DMS153 (cell line): ENCODE results near the gene AP2A1.
"Not testable (repeated sequence)": the region's sequence is repeated elsewhere in the genome, so short reads cannot be mapped to it uniquely, and the experiment has no call there.

ENCODE experiments used
- DNase-seq: peaks from one replicate; lab custom pipeline; 2025; lab: John Stamatoyannopoulos, UW

Gene AP2A1

DNA sequence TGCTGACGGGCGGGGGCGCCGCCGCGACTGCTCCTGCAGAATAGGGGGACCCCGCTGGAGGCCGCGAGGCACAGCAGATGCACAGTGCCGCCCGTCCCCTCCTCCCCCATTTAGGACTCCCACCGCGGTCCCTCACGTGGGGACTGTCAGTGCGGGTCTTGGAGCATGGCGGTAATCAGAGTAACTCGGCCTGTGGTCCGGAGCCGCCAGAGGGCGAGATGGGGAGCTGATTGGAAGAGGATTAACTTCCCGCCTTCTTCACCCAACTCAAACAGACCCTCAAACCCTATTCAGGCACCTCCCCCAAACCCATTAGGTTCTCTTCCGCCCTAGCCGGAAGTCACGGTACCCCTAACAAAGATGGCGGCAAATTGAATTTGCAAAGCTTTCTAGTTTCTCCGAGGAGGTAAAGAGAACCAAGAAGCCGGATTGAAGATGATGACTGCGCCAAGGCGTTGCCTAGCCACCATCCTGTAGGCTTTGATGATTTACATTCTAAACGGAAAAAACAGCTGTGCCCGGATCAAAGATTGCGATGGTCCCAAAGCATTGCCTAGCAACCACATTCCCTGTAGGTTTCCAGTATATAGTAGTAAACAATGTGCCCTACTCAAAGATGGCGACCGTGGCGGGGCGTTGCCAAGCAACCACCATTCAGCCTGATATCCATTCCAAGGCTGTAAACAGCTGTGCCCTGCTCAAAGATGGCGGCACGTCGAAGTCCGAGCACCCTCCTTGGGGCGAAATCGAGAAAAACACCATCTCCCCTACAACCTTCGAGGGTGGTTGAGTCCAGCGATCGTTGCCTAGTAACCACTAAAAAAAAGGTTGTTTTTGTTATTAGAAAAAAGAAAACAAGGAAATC is 46.4 kb downstream of the AP2A1 start, which contains the start of gene FUZ:
Gene FUZ (minus strand): TSS at position 296 of the 865 bp plus-strand sequence. CDS start 186 bp downstream, at position 110.
- peak; percentile 98 for DNase-seq

DNA sequence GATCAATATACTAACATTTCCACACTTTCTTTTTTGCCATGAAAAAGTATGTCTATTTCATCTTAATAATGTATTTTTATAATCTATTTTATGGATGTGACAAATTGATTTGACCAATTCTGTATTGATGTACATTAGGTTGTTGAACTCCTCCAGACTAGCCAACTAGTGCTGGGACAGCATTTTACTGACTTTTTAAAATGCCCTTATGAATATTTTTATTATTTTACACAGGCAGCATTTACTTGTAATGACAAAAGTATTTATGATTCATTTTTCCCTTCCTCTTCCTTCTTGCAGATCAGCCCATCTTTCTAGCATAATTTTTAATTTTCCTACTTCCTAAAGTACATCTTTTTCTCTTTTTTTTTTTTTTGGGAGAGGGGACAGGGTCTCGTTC is 47.2 kb downstream of the AP2A1 start:
- no peak for DNase-seq

DNA sequence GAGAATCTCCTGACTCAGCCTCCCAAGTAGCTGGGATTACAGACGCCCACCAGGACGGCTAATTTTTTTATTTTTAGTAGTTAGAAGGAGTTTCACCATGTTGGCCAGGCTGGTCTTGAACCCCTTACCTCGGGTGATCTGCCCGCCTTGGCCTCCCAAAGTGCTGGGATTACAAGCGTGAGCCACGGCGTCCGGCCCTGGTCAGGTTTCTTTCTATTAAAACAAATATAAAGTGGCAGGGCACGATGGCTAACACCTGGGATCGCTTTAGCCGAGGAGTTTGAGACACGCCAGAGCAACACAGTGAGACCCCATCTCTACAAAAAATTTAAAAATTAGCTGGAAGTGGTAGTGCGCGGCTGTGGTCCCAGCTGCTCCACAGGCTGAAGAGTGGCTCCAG is 49.8 kb downstream of the AP2A1 start:
- no peak for DNase-seq

DNA sequence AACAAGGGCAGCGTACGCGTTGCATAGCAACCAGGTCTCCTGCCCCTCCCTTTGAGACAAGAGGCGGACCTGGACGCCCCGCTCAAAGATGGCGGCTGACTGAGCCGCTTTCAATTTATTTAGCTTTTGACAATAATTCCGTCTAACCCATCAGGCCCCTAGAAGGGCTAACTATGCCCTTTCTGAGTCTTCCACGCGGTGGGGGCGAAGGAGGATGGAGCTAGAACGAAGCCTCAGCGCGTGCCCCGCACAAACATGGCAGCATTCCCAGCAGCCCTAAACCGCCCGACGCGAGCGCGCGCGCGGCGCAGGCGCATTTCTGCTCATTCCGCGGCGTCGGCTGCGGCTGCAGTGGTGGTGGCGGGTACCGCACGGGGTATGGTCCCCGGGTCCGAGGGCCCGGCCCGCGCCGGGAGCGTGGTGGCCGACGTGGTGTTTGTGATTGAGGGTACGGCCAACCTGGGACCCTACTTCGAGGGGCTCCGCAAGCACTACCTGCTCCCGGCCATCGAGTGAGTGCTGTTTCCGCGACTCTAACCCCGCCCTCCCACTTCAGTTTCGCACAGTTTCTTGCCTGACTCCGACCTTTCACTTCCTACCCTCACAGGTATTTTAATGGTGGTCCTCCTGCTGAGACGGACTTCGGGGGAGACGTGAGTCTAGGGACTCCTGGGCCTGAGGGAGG is 51.3 kb downstream of the AP2A1 start, which contains the start of gene MED25:
Gene MED25 (plus strand): TSS at position 326 of the 685 bp plus-strand sequence. CDS start 53 bp downstream, at position 379.
- DNase-seq, result peak; percentile 82

DNA sequence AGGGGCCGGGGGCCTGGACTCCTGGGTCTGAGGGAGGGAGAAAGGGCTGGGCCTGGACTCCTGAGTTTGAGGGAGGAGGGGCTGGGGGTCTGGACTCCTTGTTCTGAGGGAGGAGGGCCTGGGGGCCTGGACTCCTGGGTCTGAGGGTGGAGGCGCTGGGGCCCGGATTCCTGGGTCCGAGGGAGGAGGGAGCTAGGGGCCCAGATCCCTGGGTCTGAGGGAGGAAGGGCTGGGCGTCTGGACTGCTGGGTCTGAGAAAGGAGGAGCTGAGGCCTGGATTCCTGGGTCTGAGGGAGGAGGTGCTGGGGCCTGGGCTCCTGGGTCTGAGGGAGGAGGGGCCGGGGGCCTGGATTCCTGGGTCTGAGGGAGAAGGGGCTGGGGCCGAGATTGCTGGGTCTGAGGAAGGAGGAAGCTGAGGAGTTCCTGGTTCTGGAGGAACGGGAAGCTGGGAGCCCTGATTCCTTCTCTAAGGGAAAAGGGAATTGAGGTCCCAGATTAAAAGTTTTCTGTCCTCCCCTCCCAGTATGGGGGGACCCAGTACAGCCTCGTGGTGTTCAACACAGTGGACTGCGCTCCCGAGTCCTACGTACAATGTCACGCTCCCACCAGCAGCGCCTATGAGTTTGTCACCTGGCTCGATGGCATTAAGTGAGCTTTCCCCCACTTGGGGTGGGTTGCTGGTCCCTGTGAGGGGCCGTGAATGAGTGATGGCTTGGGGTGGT is 52.0 kb downstream of the AP2A1 start:
- no peak for DNase-seq

DNA sequence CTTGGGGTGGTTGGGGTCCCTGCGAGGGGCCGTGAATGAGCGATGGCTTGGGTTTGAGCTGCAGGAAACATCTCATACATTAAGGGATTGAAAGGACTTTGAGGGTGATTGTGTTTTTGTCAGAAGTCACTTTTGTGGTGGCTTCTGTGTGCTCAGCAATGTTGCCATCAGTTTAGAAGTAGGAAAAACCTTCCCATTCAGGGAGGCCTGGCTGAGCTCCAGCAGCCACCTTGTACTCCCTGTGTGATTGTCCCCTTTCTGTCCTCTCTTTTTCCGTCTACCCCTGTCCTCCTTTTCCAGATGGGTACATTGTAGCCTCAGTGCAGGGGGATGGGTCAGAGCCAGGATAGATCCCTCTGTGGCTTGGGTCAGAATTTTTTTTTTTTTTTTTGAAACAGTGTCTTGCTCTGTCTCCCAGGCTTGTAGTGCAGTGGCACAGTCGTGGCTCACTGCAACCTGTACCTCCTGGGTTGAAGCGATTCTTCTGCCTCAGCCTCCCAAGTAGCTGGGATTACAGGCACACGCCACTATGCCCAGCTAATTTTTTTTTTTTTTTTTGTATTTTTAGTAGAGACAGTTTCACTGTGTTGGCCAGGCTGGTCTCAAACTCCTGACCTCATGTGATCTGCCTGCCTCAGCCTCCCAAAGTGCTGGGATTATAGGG is 52.8 kb downstream of the AP2A1 start:
- DNase-seq, result not testable (repeated sequence)

DNA sequence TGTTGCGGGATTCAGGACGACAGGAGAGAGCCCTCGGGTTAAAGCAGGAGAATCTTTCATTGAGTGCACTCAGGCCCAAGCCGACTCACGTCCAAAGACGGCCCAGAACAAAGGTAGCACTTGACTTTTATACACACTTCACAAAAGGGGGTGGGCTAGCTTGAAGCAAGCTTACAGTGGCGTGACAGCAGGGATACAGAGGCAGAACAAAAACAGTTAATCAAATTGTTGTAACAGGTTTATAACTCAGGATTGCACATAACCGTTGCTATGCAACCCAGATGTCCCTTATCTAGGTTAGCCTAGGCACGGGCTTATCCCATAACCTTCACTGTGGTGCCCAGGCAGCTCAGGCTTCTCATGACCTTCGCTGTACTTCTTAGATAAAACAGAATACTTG is 53.3 kb downstream of the AP2A1 start:
- DNase-seq, result peak; percentile 80

DNA sequence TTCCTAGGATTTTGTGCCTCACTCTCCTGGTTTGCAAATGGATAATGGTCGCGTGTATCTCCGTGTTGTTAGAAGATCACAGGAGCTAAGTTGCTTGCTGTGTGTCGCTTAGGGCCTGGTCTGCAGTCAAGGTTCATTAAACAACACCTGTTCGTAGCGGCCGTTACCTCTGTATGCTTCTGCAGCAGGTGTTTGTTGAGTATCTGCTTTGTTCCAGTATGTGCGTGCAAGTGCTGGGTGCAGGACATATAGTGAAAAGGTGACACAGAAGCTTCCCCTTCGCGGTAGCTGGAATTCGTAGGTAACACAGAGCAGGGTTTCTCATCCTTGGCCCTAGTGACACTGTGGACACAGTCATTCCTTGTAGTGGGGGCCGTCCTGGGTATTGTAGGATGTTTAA is 56.7 kb downstream of the AP2A1 start:
- DNase-seq, result peak; percentile 60

DNA sequence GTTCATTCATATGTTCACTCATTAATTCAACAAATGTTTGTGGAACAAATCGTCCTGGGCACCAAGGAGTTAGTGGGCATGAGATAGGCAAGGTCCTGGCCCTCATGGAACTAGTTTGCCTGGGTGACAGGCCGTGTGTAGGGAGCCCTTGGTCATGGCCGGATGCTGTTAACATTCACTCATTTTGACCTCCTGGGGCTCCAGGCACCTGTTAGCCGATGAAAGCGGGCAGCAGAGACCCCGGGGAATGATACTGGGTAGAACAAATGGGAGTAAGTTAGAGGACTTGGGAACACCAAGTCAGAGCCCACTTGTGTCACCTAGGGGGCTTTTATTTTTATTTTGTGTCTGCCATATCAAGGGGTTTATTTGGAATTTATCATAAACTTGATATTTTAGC is 57.9 kb downstream of the AP2A1 start:
- no peak for DNase-seq

DNA sequence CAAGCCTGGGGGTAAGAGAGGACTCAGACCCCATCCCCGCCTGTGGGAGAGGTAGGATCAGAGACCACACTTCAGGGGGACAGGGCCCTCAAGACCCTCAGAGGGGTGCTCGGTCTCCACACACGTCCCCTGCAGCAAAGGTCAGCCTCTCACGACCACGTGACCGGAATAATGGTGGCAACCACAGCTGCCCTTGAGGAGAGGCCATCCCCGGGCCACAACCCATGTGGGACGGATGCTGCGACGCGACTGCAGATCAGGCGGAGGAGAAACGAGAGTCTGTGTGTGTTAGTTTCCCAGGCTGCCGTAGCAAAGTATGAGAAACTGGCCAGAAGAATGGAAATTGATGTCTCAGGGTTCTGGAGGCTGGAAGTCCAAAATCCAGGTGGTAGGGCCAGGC is 60.2 kb downstream of the AP2A1 start:
- no peak for DNase-seq

DNA sequence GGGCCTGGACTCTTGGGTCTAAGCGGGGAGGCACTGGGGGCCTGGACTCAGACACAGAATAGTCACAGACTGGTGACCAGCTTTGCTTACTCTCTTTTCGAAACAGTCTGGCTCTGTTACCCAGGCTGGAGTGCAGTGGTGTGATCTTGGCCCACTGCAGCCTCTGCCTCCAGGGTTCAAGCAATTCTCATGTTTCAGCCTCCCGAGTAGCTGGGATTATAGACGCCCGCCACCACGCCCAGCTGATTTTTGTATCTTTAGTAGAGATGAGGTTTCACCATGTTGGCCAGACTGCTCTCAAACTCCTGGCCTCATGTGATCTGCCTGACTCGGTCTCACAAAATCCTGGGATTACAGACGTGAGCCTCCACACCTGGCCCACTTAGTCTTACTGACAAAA is 62.4 kb downstream of the AP2A1 start:
- DNase-seq, result no peak

DNA sequence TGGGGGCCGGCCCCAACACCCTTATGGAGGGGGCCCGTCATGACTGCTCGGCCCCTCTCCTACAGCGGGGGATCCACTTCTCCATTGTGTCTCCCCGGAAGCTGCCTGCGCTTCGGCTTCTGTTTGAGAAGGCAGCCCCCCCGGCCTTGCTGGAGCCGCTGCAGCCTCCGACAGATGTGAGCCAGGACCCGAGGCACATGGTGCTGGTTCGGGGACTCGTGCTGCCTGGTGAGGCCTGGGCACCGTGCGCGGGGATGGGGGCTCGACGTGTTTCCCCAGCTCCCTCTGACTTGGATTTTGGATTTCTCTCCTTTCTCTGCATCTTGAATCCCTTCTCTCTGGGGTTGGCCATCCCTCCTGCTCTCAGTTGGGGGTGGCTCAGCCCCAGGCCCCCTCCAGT is 62.9 kb downstream of the AP2A1 start:
- no peak for DNase-seq

DNA sequence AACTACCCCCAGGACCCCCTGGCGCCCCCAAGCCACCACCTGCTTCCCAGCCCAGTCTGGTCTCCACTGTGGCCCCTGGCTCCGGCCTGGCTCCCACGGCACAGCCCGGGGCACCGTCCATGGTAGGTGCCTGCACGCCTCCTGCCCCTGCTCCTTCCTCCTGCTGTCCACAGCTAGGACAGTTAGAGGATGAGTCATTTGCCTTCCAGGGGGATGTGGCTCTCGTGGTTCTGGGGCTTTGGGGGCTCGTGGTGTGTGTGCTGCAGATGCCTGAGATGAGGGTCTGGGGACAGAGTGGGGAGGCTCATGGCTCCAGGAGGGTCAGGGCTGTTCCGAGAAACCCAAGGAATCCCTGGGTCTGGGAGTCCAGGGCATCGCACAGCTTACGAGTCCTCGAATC is 64.0 kb downstream of the AP2A1 start:
- DNase-seq, result no peak

DNA sequence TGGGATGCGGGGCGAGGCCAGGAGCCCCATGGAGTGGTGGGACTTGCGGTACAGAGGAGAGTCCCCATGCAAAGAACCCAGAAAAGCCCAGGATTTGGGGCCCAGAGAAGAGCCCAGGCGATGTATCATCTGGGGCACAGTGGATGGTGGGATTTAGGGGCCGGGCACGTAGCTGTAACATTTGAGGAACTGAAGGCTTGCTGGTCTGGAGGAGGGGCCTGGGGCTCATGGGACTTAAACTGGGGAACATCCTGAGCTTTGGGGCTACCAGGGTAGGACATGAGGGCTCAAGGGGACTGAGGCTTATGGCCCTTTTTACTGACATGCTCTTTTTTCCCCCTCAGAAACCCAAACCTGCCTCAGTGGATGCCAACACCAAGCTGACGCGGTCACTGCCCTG is 64.8 kb downstream of the AP2A1 start:
- DNase-seq, result no peak

DNA sequence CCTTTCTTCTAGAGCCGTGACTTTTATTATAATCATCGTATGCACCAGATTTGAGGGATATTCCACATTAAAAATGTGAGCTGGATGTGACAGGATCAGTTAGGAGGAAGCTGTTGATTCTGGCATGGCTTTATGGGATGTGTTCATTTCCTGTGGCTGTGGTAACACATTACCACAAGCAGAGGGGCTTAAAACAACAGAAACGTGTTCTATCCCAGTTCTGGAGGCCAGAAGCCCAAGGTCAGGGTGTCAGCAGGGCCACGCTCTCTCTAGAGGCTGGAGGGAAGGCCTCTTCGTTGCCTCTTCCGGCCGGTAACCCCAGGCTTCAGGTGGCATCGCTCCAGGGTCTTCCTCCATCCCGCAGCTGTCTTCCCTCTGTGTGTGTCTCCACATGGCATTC is 65.8 kb downstream of the AP2A1 start:
- no peak for DNase-seq

DNA sequence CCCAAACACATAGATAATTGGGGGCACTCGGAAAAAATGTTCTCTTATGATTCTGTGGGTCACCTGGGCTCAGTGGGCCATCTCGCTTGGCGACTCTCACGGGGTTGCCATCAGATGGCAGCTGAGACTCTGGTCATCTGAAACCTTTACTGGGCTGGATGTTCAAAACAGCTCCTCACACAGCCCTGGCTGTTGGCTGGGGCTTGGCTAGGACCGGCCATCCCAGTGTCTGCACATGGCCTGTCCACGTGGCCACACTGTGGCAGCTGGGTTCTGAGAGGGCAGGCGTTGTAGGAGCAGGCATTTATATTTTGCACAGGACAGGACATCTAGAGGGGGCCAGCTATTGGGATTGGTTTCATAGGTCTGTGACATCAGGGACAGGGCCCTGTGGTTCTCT is 66.8 kb downstream of the AP2A1 start:
- no peak for DNase-seq

DNA sequence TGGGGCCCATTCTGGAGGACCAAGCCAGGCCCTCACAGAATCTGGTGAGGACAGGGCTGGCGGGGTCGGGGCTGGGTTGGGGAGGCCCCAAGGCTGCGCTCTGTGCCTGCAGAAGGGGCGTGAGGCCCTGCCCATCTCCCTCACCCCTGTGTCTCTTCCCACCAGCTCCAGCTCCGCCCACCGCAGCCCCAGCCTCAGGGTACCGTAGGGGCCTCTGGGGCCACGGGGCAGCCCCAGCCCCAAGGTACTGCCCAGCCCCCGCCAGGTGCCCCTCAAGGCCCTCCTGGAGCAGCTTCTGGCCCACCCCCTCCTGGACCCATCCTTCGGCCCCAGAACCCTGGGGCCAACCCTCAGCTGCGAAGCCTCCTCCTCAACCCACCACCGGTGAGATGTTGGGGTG is 68.8 kb downstream of the AP2A1 start:
- DNase-seq, result no peak

DNA sequence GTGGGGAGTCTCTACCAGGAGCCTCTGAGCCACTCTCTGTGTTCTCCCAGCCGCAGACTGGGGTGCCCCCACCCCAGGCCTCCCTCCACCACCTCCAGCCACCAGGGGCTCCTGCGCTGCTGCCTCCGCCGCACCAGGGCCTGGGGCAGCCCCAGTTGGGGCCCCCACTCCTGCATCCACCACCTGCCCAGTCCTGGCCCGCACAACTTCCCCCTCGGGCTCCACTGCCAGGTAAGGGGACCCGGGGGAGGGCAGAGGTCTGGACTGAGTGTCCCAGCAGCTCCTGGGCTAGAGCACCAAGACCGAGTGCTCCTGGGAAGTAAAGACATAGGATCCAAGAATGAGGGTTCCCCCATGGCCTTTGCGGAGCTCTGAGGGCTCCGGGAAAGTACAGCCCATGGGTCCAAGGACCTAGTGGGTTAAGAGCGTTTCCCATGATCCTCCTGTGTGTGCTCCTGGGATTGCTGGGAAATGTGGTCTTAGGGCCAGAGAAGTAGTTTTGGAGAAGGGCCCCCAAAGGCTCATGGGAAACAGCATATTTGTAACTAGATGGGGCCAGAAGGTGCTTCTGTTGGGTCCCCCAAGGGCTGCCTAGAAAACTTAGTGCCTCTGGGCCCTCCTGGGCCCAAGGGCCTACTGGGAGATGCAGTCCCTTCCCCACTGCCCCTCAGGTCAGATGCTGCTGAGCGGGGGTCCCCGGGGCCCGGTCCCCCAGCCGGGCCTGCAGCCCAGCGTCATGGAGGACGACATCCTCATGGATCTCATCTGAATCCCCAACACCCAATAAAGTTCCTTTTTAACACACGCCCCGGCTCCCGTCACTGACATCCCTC is 69.6 kb downstream of the AP2A1 start:
- no peak for DNase-seq

DNA sequence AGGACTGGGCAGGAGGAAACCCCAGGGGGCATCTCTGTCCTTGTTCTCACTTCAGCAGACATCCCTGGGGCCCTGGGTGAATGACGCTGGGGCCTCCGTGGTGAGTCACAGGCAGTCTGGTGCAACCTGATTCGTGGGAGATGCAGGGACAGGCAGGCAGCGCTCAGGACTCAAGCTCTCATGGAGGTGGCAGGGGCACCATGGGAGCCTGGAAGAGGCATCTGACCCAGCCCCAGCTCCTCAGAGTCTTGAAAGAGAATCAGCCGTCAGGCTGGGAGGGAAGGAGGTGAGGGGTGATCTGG is 70.2 kb downstream of the AP2A1 start:
- no peak for DNase-seq

DNA sequence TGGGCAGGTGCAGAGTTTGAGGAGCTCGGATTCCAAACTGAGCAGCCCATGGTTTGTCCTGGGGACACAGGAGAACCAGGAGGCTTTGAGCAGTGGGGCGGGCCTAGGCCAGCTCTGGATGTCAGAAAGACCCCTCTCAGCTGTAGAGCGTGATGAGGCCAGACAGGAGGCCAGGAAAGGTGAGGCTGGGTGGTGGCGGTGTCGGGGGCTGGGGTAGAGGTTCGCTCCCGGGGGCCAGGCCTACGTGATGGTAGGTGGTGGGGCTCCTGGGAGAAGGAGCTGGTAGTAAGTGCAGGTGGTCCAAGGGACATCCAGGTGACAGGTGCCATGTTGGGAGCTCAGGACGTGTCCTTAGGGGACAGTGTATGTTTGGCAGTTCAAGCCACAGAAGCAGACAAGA is 70.6 kb downstream of the AP2A1 start:
- no peak for DNase-seq

DNA sequence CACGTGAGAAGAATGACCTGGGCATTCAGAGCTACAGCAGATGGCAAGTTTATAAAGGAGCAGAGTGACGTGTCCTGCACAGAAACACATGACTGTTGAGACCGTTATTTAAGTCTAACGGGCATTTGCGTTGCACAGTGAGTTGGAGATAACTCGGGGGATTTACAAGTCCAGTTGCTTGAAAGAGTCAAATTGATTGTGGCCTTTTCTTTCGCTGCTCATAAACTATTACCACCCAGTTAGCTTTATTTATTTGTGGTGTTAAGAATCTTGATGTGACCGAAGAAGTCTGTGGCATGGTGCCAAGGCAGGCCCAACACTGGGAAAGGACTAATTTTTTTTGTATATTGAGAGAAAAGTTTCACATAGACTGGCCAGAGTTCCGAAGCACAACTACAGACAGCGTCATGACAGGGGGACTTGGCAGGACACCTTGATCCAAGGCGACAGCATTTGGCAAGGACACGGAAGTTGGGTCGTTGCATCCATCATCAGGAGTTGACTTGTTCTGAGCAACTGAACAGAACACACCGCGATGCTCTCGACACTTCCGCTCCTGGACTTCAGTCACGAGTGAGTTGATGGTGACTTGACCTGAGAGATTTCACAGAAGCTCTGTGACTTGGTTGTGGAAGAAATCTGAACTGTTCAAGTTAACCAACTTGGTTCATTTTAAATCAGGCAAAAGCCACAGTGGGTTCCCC is 72.2 kb downstream of the AP2A1 start:
- no peak for DNase-seq
